HepG2 (cell line): ENCODE data around the gene RABGAP1. TPM values are rescaled to one million over a fixed set of nuclear protein-coding genes. Genes with fewer than 3 reads are reported as not detected.

Experiments
- ATAC-seq: fragments of 200-7000 bp; cut with Tn5 transposase; 3 replicates; pipeline ENCODE4 v1.9.1; 2020; ENCODE audit warnings: mild to moderate bottlenecking, moderate library complexity
- BruUV-seq: library from RNA; stranded (reverse); fragments of 400-500 nt; replicated peaks from 2 replicates; lab custom pipeline; 2021; lab: Mats Ljungman, UMichigan
- CTCF ChIA-PET: fragments of 300-600 bp; formaldehyde crosslinking; extraction: SDS; loops from one replicate; lab custom pipeline; 2021; ENCODE audit warnings: low total read pairs, inconsistent platforms, low intra/inter-chr PET ratio; lab: Yijun Ruan, JAX
- POLR2A ChIA-PET: fragments of 350-600 bp; sonication (Branson Sonifier 250); formaldehyde crosslinking; loops from one replicate; lab custom pipeline; 2020; ENCODE audit warnings: antibody characterized with exemption, inconsistent platforms; lab: Yijun Ruan, JAX
- DNase-seq: peaks from one replicate; pipeline ENCODE4 v3.0.0-alpha.2; 2015; ENCODE audit warnings: low spot score
- FAIRE-seq: peaks from 3 replicates; lab custom pipeline; 2011; peaks lifted over from hg19 to GRCh38; lab: Jason Lieb, UNC
- H2AFZ ChIP-seq: one replicate; pipeline ENCODE4 v1.6.1; 2011; ENCODE audit warnings: low read length, inconsistent platforms
- H3K27ac ChIP-seq: fragments of 300-600 bp; 3 replicates; pipeline ENCODE4 v1.8.0; 2011; ENCODE audit warnings: mixed run types, mild to moderate bottlenecking, mixed read lengths, low read length, inconsistent platforms; ENCODE audit not compliant: insufficient read depth; ENCODE audit errors: extremely low read length
- H3K27me3 ChIP-seq, 2 experiments: fragments of 200-600 bp in 1 of 2; 2 replicates in 1 of 2; 3 replicates in 1 of 2; pipeline versions ENCODE4 v1.6.0 to v1.8.0; 2011; ENCODE audit warnings: low read length in 2 of 2, mild to moderate bottlenecking in 2 of 2, moderate library complexity in 2 of 2, inconsistent platforms in 1 of 2; ENCODE audit not compliant: insufficient read depth in 2 of 2, control insufficient read depth in 1 of 2
- H3K36me3 ChIP-seq, 2 experiments: fragments of 200-600 bp in 1 of 2; replicated peaks in 1 of 2; 2 replicates in 1 of 2; 3 replicates in 1 of 2; pipeline versions ENCODE4 v1.5.1 to v1.8.0; 2011; ENCODE audit warnings: low read length in 2 of 2, inconsistent platforms in 1 of 2; ENCODE audit not compliant: insufficient read depth in 2 of 2, control insufficient read depth in 1 of 2
- H3K4me1 ChIP-seq: 2 replicates; pipeline ENCODE4 v1.5.1; 2012; ENCODE audit warnings: low read length, inconsistent platforms; ENCODE audit not compliant: insufficient read depth
- H3K4me2 ChIP-seq: 2 replicates; pipeline ENCODE4 v1.6.0; 2011; ENCODE audit warnings: low read depth, low read length, inconsistent platforms
- H3K4me3 ChIP-seq, 3 experiments: fragments of 200-600 bp in 1 of 3; sonication (generic), shearing (Covaris generic) in 1 of 3; replicated peaks in 1 of 3; 2 replicates each; pipeline ENCODE4 v1.5.1; 2011 to 2016; ENCODE audit warnings: low read length in 3 of 3, inconsistent platforms in 2 of 3, low read depth in 2 of 3, mild to moderate bottlenecking in 2 of 3, control low read depth in 1 of 3, mixed read lengths in 1 of 3; ENCODE audit not compliant: insufficient read depth in 1 of 3
- H3K79me2 ChIP-seq: one replicate; pipeline ENCODE4 v1.6.1; 2011; ENCODE audit warnings: low read length, inconsistent platforms; ENCODE audit not compliant: insufficient read depth
- H3K9ac ChIP-seq: 2 replicates; pipeline ENCODE4 v1.6.0; 2011; ENCODE audit warnings: mild to moderate bottlenecking, low read depth, low read length, inconsistent platforms; ENCODE audit not compliant: insufficient read depth
- H3K9me3 ChIP-seq: 2 replicates; pipeline ENCODE4 v1.5.1; 2012; ENCODE audit warnings: mild to moderate bottlenecking, low read length
- H4K20me1 ChIP-seq: 2 replicates; pipeline ENCODE4 v1.6.0; 2011; ENCODE audit warnings: inconsistent platforms, mild to moderate bottlenecking, low read length, moderate library complexity; ENCODE audit not compliant: insufficient read depth
- AKAP8 ChIP-seq: sonication (generic); formaldehyde crosslinking; IDR thresholded peaks from 2 replicates; pipeline ENCODE4 v1.5.1; 2020; ENCODE audit warnings: mild to moderate bottlenecking, missing genetic modification reagents
- ARID5B ChIP-seq: IDR thresholded peaks from 2 replicates; pipeline ENCODE4 v1.4.0; 2020; ENCODE audit warnings: mild to moderate bottlenecking, missing genetic modification reagents
- BCL6 ChIP-seq: IDR thresholded peaks from 2 replicates; pipeline ENCODE4 v1.6.1; 2016; ENCODE audit warnings: missing genetic modification reagents, missing compliant biosample characterization
- CENPX ChIP-seq: sonication (generic); formaldehyde crosslinking; IDR thresholded peaks from 2 replicates; pipeline ENCODE4 v1.9.0; 2021; ENCODE audit warnings: mild to moderate bottlenecking, missing genetic modification reagents, moderate library complexity
- HOMEZ ChIP-seq: IDR thresholded peaks from 2 replicates; pipeline ENCODE4 v1.6.1; 2016; ENCODE audit warnings: low read depth
- IRF2 ChIP-seq: IDR thresholded peaks from 2 replicates; pipeline ENCODE4 v1.6.1; 2018; ENCODE audit warnings: missing genetic modification reagents, missing compliant biosample characterization
- MAF1 ChIP-seq: sonication (generic); formaldehyde crosslinking; IDR thresholded peaks from 2 replicates; pipeline ENCODE4 v1.5.0; 2020; ENCODE audit warnings: missing genetic modification reagents, borderline replicate concordance
- MAX ChIP-seq: IDR thresholded peaks from 2 replicates; pipeline ENCODE4 v1.6.1; 2012; ENCODE audit warnings: inconsistent platforms
- NFE2L2 ChIP-seq: fragments of 150-350 bp; IDR thresholded peaks from 2 replicates; pipeline ENCODE4 v1.6.1; 2014; ENCODE audit warnings: low read length
- SOX5 ChIP-seq: IDR thresholded peaks from 2 replicates; pipeline ENCODE4 v1.6.1; 2016; ENCODE audit warnings: borderline replicate concordance
- TARDBP ChIP-seq: sonication (generic); formaldehyde crosslinking; IDR thresholded peaks from 2 replicates; pipeline ENCODE4 v1.8.0; 2022; ENCODE audit warnings: mild to moderate bottlenecking, missing genetic modification reagents
- TEAD3 ChIP-seq: optimal IDR thresholded peaks from 2 replicates; pipeline ENCODE3; 2016; ENCODE audit warnings: borderline replicate concordance
- ZFYVE20 ChIP-seq: sonication (generic); formaldehyde crosslinking; IDR thresholded peaks from 2 replicates; pipeline ENCODE4 v1.8.0; 2023; ENCODE audit warnings: low read depth, mild to moderate bottlenecking, moderate library complexity, missing genetic modification reagents, borderline replicate concordance
- ZNF451 ChIP-seq: sonication (generic); formaldehyde crosslinking; IDR thresholded peaks from 2 replicates; pipeline ENCODE4 v1.5.0; 2020; ENCODE audit warnings: mild to moderate bottlenecking, missing genetic modification reagents
- ZNF614 ChIP-seq: IDR thresholded peaks from 2 replicates; pipeline ENCODE4 v1.6.1; 2018; ENCODE audit warnings: missing biosample characterization, missing genetic modification reagents, inconsistent platforms, borderline replicate concordance
- ZNF770 ChIP-seq: sonication (generic); formaldehyde crosslinking; IDR thresholded peaks from 2 replicates; pipeline ENCODE4 v1.5.0; 2020; ENCODE audit warnings: mild to moderate bottlenecking, missing genetic modification reagents
- WGBS: methylation state at CpG from one replicate; pipeline ENCODE4 v1.1.6; 2017; ENCODE audit warnings: low lambda C conversion rate; 5-methylcytosine and 5-hydroxymethylcytosine counted together
- in situ Hi-C: cut with HindIII; loops from 2 replicates; pipeline ENCODE4 v1.10.0; 2017; ENCODE audit warnings: low pct_unique_long_range_greater_than_20kb; ENCODE audit not compliant: extremely low pct_ligation_motif_present
- intact Hi-C: fragments of 100-400 bp; cut with micrococcal nuclease; formaldehyde crosslinking; loops from one replicate; pipeline ENCODE4 v1.10.0; 2022; ENCODE audit not compliant: unreplicated experiment
- polyA plus RNA-seq, 8 experiments: library from polyadenylated mRNA; depleted of rRNA in 3 of 8; stranded (reverse) in 7 of 8; unstranded in 1 of 8; fragments of >200 nt; fragmentation: Illumina TruSeq in 4 of 8; extraction: Trizol in 4 of 8; gene quantifications; 2 replicates each; pipeline versions ENCODE4 v1.2.1 to v1.2.3, GENCODE V29; 2011 to 2016; ENCODE audit warnings: low read depth in 4 of 8, missing spikeins in 1 of 8, mixed read lengths in 1 of 8; ENCODE audit not compliant: insufficient read depth in 1 of 8
- total RNA-seq, 5 experiments: library from RNA; depleted of rRNA; stranded (reverse); fragments of >200 nt; fragmentation: Illumina TruSeq; extraction: Trizol; gene quantifications; 2 replicates each; pipeline ENCODE4 v1.2.3, GENCODE V29; 2016; ENCODE audit warnings: low read depth in 1 of 5

The RABGAP1 gene
- total and polyA plus RNA-seq, 2 of the 13 experiments (the other 11 are each of a cell fraction or from before 2014, with no cell fraction given) = 19.1 to 19.3 TPM

DNA sequence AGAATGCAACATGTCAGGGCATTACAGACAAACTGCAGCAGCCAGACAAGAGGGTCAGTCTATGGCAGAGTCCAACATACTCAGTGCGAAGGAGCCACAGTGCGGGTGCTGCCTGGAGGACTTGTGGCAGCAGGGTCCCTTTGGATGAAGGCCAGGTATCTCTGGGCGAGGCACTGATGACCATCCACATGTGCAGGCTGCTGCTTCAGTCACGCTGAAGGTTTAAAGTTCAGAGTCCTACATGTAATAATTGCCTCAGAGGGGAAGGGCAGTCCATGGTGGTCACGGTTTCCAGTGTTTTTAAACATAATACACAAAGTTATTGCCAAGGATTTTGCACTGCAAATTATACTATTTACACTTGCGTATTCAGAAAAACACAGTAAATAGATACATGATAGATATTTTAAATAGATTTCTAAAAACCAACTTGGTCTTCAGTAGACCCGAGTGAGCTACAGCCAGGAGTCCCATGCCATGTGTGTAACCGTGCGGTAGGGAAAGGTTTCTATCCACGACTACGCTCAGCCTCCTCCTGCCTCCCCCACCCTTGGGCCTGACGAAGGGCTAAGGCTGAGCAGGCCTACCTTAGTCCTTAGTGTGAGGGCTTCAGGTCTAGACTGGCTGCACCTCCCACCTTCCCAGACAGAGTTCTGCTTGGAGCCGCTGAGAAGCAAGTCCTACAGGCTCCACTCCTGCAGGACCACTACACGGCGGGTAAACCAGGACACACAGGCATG lies 168.9 kb downstream of the RABGAP1 start:
- Histone ChIP-seq H3K4me2 (no peak overlapping the region), H4K20me1 (no peaks in the 10 kb centered on the region), H3K4me3 (0 out of 6 replicates have a peak overlapping the region, but pooled peaks of 1 of the 3 experiments have one; percentile 5), H2AFZ (no peak overlapping the region), H3K9me3 (no peaks in the 10 kb centered on the region), H3K9ac (no peak overlapping the region), H3K79me2 (no peaks in the 10 kb centered on the region), H3K4me1 (peaks cover 29% of the 10 kb centered on the region), H3K36me3 (peaks cover 14 to 35% of the 10 kb centered on the region in 2 experiments; a peak in 2 of 5 replicates), H3K27me3 (no peaks in the 10 kb centered on the region), H3K27ac (peak overlapping the region; percentile 78)
- in situ Hi-C loops (no loop called here), intact Hi-C loops (loop anchor here (10.0 kb wide), 1 partner anchor 55 kb away; no protein-coding TSS in a partner anchor)
- peak; percentile 77 for FAIRE-seq
- DNase-seq = peak; percentile 81
- POLR2A ChIA-PET = interaction anchor here (1.3 kb wide), 1 partner anchor 12 kb away, joined by 3 read pairs; no protein-coding TSS in a partner anchor
- 73% methylated on average over 11 of the region's 15 CpGs for WGBS
- CTCF ChIA-PET = no interaction called here
- BruUV-seq = no TSS peak
- ATAC-seq = peak; percentile 78
- no peak for TF ChIP-seq ZFYVE20 (CRISPR knock-in tag)
- TF ChIP-seq AKAP8 = no peak
- 0 out of 2 replicates have a peak, but pooled peaks have one; percentile 27 for TF ChIP-seq IRF2 (CRISPR knock-in tag)
- TF ChIP-seq TARDBP (CRISPR knock-in tag) = peak; percentile 55; the same call in 1 of the 2 replicates
- peak; percentile 81 for TF ChIP-seq SOX5 (CRISPR knock-in tag)
- TF ChIP-seq TEAD3 (CRISPR knock-in tag) = peak; percentile 45
- TF ChIP-seq CENPX (CRISPR knock-in tag) = no peak
- TF ChIP-seq MAX = peak; percentile 87
- peak; percentile 89 for TF ChIP-seq ARID5B (CRISPR knock-in tag)
- peak; percentile 74; the same call in 1 of the 2 replicates for TF ChIP-seq ZNF614 (CRISPR knock-in tag)
- no peak; the same call in 1 of the 2 replicates for TF ChIP-seq BCL6
- peak; percentile 44; the same call in 1 of the 2 replicates for TF ChIP-seq HOMEZ (CRISPR knock-in tag)
- no peak for TF ChIP-seq MAF1 (CRISPR knock-in tag)
- no peak for TF ChIP-seq NFE2L2
- TF ChIP-seq ZNF451 = no peak
- TF ChIP-seq ZNF770 (CRISPR knock-in tag) = no peak
